GM18873 (cell line): ENCODE data around the gene ZNF155.
"Not testable (repeated sequence)": the region's sequence is repeated elsewhere in the genome, so short reads cannot be mapped to it uniquely, and the experiment has no call there.

Experiments
- ATAC-seq: cut with Tn5 transposase; IDR thresholded peaks from one replicate; pipeline ENCODE4 v1.9.1; 2021; ENCODE audit warnings: mild to moderate bottlenecking, moderate library complexity, moderate number of reproducible peaks; ENCODE audit not compliant: unreplicated experiment, low FRiP score

Gene ZNF155

DNA sequence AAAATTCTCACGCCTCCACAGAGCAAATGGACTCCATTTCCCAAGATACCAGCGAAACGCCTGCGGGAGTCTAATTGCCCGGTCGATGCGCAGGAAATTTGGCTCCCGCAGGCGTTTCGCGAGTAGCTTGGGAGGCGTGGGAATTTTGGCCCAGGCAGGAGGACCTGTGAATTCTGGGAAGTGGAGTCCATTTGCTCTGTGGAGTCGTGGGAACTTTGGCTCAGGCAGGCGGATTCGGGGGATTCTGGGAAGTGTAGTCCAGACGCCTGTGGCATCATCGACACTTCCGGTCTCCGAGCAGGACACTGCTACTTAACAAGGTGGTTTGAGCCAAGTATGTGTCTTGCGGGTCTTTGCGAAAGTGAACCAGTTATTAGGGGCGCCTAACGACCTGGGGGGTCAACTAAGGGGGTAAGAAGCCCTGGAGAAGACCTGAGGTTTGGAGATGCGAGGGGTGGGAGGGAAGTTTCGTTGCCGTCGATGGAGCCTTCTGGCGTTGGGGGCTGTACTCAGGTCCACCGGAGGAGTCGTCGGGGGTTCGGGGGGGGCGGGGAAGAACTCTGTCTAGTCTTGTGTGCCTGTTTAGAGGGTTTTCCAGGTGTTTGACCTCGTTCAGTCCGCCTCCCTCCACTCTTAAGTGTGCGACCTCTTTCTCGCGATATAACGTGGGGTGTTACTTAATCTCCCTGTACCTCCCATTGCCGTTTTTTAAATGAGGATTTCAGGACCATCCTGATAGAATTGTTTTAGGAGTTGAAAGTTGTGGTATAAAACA, at the start of gene ZNF155:
Gene ZNF155, plus strand, starts transcription at position 277 of the 775 bp plus-strand sequence. CDS start 4,356 bp downstream, outside the sequence.
- no peak for ATAC-seq

DNA sequence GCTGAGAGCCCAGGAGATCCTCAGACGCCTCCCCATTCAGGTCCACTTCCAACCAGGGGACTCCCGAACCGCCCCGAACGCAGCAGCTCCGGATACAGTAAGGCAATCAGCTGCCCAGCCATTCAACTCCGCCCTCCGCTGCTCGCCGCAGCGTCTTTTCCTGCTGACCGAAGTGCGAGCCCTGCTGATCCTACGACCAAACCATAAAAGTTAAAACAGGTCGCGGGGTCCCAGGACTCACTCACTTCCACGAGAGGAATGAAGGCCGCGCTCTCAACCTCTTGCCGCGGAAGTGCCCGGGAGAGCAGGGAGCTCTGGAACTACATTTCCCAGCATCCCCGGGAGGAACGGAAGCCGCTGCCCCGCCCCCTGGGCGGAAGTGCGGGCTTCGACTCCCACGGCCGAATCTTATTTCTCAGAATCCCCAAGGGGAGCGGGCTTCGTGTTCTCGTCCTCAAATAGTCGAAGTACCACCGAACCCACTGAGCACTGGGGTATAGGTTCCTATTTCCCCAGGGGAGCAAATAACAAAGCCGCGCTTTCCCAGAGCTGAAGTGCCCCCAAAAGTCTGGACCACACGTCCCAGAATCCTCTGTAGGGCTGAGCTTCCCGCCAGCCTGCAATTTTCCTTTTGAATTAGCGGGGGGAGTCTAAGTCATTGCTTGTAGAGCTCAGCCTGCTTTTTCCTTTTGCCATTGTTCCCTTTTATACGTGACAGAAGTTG, 48.8 kb upstream of the ZNF155 start, which contains the start of gene ZNF45:
Gene ZNF45, minus strand, starts transcription at position 298 of the 724 bp plus-strand sequence. CDS start 13,097 bp downstream, outside the sequence.
- peak; percentile 60 for ATAC-seq

DNA sequence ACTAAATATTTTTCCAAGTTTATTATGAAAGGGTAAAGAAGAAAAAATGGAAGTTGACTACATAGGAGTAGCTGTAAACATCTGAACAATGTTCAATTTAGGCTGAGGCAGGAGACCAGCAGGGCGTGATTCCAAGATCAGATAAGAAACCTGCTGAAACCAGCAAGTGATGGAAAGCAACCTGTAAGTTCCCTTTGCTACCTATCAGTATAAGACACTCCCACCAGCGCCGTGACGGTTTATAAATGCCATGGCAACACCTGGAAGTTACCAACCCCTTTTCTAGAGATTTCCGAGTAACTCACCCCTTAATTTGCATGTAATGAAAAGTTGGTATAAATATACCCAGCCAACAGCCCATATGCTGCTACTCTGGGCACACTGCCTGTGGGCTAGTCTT, 47.8 kb upstream of the ZNF155 start:
- ATAC-seq = no peak

DNA sequence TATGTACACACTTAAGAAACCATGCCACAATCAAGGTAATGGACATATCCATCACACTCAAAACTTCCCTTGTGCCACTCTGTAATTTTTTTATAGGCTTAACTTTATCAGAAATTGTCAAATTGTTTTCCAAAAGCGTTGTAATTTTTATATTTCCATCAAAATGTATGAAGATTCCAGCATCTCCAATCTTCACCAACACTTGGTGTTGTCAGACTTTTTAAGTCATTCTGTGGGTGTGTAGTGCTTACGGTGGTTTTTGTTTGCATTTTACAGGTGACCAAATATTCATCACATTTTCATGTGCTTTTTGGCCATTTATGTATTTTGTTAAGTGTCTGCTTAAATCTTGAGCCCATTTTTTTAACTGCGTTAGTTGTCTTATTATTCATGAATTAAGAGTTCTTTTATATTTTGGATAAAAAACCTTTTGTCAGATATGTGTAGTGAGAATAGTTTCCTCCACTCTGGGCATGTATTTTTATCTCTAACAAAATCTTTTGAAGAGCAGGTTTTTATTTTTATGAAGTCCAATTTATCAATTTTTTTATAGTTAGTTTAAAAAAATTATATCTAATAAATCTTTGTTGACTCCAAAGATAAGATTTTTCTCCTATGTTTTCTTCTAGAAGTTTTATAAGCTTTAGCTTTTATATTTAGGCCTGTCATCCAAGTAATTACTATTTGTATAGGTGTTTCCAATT, 44.3 kb upstream of the ZNF155 start:
- no peak for ATAC-seq

DNA sequence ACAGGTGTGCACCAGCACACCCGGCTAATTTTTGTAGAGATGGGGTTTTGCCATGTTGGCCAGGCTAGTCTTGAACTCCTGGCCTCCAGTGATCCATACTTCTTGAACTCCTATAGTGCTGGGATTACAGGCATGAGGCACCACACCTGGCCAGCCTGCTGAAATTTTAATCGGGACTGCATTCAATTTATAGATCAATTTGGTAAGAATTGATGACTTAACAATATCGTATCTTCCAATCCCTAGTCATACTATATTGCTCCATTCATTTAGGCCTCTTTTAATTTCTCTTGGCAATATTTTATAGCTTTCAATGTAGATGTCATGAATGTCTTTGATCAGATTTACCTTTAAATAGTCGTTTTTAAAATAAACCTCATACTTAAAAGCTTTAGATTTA, 43.3 kb upstream of the ZNF155 start:
- no peak for ATAC-seq

DNA sequence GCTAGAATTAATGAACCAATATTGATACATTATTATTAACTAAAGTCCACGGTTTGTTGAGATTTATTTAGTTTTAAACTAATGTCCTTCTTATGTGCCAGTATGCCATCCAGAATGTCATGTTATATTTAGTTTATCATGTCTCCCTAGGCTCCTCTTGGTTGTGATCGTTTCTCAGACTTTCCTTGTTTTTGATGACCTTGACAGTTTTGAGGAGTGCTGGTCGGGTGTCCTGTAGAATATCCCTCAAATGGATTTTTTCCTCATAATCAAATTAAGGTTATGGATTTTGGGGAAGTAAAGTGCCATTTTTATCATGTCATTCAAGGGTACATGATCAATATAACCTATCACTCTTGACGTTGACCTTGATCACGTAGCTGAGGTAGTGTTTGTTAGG, 42.8 kb upstream of the ZNF155 start:
- ATAC-seq = no peak

DNA sequence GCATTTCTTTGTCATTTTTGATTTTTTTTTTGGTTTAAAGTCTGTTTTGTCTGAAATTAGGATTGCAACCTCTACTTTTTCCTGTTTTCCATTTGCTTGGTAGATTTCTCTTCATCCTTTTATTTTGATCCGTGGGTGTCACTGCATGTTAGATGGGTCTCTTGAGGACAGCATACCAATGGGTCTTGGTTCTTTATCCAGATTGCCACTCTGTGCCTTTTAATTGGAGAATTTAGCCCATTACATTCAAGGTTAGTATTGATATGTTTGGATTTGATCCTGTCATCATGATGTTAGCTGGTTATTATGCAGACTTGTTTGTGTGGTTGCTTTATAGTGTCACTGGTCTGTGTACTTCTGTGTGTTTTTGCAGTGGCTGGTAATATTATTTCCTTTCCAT, 36.6 kb upstream of the ZNF155 start:
- not testable (repeated sequence) for ATAC-seq

DNA sequence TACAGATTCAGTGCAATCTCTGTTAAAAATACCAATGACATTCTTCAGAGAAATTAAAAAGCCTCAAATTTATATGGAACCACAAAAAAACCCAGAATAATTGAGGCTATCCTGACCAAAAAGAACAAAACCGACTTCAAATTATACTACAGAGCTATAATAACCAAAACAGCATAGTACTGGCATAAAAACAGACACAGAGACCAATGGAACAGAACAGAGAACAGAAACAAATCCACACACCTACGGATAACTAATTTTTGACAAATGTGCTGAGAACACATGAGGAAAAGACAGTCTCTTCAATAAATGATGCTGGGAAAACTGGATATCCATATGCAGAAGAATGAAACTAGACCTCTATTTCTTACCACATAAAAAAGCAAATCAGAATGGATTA, 34.2 kb upstream of the ZNF155 start:
- not testable (repeated sequence) for ATAC-seq

DNA sequence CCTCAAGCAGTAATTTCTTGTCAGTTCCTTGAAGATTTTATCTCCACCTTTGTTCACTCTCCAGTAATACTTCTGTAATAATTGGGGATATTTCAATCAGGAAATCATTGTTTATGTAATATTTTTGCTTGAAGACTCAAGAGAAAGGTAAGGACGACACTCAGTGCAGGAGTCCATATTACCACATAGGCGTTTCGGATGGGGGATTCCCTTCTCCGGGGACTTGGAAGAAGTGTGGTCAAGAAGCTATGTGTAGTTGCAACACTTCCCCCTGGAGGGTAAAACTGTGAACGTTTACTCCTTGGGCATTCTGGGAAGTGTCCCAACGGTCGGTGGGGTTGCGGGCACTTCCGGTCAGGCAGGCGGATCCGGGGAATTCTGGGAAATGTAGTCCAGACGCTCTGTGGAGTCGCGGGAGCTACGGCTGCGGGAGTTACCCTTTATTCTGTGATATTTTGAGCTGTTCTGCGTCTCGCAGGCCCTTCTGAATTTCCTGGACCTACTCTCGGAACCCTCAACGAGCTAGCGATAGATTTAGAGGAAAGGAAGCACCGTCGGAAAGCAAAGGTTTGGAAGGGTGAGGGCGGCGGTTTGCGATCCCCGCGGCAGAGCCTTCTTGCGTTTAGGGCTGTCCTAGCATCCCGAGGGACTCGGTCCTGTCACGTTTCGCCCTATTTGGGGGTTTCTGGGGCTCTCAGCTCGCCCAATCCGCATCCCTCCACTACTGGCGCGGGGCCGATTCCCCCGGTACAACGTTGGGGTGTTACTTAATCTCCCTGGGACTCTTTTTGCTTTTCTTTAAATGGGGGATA, 32.9 kb upstream of the ZNF155 start, which contains the start of gene ZNF221:
Gene ZNF221, plus strand, starts transcription at position 395 of the 812 bp plus-strand sequence. CDS start 11,499 bp downstream, outside the sequence.
- ATAC-seq = peak; percentile 82

DNA sequence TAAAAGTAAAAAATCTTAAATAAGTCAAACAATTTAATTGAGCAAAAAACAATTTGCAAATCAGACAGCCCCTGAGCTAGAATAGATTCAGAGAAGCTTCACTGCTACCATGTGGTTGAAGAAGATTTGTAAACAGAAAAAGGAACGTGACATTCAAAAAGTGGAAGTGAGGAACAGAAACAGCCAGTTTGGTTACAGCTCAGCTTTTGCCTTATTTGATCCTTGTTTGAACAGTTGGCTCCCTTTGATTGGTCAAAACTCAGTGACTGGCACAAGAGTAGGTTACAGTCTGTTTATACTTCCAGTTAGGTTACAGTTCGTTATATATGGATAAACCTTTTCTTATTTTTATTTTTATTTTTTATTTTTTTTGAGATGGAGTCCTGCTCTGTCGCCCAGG, 27.2 kb upstream of the ZNF155 start:
- ATAC-seq = no peak

DNA sequence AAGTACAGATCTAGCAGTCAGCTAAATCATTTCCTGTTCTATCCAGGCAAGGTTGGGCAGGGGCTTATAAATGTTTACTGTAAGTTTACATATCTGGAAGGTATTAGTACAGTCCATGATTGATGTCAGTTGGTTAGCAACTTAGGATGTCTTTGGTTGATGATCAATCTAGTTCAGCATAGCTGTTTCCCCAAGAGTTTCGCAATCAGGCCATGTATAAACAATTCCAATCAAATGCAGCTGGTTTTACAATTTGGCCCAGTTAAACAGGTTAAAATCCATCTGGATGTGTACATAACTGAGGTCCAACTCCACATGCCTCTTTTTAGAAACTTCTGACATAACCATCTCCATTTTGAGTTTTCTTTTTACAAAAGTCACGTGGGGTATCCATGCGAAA, 26.1 kb upstream of the ZNF155 start:
- no peak for ATAC-seq

DNA sequence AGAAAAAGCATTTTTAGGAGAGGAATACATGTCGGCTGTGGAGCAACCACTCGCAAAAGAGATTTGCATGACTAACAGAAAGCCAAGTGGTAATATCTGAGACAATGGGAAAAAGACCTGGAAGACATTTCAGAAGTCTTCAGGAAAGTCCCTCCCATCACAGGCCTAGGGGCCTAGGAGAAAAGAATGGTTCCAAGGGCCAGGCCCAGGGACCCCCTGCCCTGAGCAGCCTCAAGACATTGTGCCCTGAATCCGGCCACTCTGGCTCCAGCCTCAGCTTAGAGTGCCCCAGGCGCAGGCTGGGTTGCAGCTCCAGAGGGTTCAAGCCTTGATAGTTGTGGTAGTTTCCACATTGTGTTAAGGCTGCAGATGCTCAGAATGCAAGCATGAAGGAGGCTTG, 23.6 kb upstream of the ZNF155 start:
- ATAC-seq = no peak

DNA sequence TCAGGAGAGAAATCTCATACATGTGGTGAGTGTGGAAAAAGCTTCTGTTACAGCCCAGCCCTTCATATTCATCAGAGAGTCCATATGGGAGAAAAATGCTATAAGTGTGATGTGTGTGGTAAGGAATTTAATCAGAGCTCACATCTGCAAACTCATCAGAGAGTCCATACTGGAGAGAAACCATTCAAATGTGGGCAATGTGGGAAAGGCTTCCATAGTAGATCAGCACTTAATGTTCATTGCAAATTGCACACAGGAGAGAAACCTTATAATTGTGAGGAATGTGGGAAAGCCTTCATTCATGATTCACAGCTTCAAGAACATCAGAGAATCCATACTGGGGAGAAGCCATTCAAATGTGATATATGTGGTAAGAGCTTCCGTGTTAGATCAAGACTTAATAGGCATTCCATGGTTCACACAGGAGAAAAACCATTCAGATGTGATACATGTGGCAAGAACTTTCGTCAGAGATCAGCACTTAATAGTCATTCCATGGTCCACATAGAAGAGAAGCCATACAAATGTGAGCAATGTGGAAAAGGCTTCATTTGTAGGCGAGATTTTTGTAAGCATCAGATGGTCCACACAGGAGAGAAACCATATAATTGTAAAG, 17.8 kb upstream of the ZNF155 start:
- no peak for ATAC-seq

DNA sequence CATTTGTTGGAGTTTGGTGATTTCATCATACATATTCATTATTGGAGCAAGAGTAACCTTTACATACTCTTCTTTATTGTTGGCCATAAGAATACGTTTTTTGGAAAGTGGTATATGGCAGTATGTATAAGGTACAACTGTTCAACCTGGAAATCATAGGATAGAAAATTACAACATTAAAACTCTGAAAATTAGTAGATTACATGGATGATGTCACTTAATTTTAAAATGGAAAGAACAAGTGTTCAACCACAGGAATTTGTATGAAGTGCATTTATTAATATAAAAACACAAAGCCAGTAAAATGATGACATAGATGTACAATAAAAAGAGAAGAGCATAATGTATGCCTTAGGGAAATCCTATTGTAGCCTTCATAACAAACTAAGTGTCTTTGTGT, 7.3 kb upstream of the ZNF155 start:
- ATAC-seq = no peak

DNA sequence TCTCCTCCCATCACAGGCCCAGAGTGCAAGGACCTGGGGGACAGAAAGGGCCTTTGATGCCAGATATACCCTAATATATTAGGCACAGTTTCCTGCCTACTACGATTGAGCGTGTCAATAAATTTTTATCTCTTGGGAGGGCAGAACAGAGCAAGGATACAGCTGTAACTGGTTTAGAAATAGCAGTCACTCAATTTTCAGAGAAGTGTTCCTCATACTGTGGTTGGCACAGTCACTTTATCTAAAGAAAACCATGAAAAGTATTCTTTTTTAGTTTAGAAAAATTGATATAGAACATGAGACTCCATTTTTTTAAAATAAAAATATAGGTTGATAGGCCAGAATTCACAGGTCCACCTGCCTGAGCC, 460 bp upstream of the ZNF155 start:
- no peak for ATAC-seq

DNA sequence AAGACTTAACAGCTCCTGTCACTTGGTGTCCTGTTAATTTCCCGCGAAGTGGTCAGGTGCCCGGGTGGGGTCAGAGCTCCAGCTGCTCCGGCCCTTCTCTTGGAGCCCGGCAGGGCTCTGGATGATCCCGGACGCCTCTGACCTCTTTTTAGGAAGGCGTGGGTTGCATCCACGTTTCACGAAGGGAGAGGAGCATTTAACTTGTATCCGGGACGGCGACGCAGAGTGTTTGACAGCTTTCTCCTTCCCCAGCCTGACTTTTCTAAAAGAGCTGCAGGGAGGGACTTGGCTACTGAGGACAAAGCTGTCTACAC, 656 bp downstream of the ZNF155 start:
- ATAC-seq = no peak

DNA sequence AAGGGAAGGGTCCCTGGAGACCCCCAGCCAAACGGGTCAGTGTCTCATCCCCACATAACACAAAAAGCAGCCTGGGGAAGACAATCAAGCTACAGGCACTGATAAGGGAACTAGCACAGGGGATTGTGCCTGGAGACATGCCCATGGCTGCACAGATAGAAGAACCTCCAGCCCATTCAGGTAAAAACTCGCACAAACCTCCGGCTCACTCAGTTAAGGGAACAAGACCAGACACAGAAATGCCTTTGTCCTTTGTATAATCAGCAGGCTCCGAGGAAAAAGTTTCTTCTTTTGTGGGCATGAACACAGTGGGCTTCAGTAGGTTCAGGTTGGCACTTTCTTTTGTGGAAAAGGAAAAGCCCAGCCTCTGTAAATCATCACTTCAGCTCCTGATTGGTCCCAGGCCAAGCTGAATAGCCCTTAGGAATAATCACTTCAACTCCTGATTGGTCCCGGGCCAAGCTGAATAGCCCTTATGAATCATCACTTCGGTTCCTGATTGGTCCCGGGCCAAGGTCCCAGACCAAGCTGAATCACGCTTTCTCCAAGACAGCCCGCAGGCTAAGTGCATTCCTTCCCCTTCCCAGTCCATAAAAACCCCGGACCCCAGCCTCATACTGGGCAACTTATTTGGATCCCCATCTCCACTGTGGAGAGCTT, 13.8 kb downstream of the ZNF155 start:
- ATAC-seq = no peak

DNA sequence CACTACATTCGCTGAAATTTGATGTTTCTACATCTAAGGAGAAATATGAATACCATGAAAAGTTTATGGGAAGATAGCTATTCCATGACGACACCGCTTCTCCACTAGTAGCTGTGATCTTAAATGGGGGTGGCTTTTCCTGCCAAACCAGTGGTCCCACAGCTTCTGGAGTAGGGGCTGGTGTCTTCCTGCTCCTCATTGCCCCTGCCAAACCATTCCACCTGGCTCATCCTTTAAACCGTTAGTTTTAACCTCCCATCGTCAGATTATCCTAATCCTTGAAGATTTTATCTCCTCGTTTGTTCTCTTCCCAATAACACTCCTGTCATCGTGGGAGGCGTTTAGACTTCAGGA, 18.2 kb downstream of the ZNF155 start:
- no peak for ATAC-seq

DNA sequence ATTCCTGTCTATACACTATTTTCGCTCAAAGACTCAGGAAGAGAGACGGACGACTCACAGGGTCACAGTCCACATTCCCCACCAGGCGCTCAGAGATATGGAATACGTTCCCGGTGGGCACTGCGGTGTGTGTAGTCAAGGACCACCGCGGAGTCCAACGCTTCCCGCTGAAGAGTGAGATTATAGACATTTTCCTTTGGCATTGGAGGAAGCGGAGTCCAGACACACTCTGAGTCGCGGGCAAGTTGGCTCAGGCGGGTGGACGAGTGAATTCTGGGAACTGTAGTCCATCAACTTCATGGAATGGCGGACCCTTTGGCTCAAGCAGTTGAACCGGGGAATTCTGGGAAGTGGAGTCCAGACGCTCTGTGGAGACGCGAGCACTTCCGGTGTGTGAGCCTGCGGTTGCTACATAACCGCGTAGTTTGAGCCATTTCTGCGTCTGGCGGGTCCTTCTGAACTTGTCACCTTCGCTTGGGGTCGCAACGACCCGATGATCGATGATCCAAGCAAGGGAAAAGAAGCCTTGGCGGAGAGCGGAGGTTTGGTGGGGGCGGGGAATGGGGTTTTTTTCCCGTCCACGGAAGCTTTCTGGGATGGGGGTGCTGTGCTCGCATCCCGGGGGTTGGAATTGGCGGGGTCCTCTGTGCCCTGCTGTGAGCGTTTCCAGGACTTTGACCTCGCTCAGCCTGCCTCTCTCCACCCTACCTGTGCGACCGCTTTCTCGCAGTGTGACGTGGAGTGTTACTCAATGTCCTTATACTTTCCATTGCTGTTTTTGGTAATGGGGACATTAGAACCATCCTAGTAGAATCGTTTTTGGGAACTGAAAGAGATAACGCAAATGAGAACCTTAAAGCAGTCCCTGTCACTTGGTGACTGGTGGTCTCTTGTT, 18.8 kb downstream of the ZNF155 start, which contains the start of gene ZNF230:
Gene ZNF230, plus strand, starts transcription at position 392 of the 895 bp plus-strand sequence. CDS start 4,122 bp downstream, outside the sequence.
- peak; percentile 76 for ATAC-seq
